ENCODE data around the gene KIF21B.
A peak's percentile ranks its signal among the peaks of the same experiment; 100 is the strongest.

The KIF21B gene

DNA sequence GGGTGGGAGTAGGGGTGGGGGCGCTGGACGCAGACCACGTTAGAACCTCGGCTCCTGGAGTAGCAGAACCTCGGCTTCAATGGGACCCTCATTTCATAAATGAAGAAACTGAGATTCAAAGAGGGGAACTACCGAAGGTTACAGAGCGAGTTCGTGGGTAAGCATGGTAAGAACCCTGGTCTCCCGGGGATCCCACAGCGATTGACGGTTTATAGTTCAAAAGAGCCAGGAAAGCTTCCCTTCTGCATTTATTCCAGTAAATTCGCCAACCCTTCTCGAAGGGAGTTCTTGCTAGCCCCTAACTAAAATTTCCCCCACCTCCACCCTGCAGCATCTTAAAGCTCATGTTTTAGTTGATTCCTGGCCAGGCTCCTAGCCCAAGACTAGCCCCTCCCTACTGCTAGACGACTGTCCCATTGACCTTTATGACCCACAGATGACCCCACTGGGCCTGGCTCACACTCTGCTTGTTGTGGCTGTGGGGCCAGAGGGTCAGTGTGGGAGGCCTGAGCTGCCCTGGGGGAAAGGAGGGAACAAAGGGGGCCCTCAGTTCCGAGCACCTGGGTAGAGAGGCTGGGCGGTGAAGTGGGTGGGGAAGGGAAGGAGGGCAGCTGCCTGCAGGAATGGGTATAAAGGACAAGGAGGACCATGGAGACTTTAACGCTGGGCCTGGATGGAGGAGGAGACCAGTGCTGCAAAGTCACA, 558 bp upstream of the KIF21B start:
- TF ChIP-seq, protein P1, sequence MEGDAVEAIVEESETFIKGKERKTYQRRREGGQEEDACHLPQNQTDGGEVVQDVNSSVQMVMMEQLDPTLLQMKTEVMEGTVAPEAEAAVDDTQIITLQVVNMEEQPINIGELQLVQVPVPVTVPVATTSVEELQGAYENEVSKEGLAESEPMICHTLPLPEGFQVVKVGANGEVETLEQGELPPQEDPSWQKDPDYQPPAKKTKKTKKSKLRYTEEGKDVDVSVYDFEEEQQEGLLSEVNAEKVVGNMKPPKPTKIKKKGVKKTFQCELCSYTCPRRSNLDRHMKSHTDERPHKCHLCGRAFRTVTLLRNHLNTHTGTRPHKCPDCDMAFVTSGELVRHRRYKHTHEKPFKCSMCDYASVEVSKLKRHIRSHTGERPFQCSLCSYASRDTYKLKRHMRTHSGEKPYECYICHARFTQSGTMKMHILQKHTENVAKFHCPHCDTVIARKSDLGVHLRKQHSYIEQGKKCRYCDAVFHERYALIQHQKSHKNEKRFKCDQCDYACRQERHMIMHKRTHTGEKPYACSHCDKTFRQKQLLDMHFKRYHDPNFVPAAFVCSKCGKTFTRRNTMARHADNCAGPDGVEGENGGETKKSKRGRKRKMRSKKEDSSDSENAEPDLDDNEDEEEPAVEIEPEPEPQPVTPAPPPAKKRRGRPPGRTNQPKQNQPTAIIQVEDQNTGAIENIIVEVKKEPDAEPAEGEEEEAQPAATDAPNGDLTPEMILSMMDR (conservative IDR thresholded peaks at IDR 0.05), result no peak
- no peak overlapping the region for H3K27ac ChIP-seq

- TF ChIP-seq, protein P1 (conservative IDR thresholded peaks at IDR 0.05), result no peak
- H3K27ac ChIP-seq, result peak overlapping the region; percentile 18; the same call in 1 of the 2 replicates
Observed at GRCh38 chr1:201022820-201023516, 546 bp downstream of the KIF21B start.

DNA sequence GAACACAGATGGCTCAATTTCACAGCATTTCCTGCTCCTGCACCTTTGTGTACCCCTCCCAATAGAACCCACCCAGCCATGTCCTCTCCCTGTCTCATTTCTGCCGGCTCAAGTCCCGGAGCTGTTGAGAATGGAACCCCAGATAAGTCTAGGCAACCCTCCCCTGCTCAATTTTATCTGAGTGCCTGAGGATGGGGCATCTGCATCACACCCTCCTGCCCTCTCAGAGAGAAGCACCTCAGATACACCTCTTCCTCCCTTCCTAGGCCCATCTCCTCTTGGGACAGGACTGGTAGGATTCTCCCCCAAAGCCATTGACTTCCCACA, 1.1 kb downstream of the KIF21B start:
- H3K27ac ChIP-seq, result no peak overlapping the region
- TF ChIP-seq, protein P1 (conservative IDR thresholded peaks at IDR 0.05), result no peak

DNA sequence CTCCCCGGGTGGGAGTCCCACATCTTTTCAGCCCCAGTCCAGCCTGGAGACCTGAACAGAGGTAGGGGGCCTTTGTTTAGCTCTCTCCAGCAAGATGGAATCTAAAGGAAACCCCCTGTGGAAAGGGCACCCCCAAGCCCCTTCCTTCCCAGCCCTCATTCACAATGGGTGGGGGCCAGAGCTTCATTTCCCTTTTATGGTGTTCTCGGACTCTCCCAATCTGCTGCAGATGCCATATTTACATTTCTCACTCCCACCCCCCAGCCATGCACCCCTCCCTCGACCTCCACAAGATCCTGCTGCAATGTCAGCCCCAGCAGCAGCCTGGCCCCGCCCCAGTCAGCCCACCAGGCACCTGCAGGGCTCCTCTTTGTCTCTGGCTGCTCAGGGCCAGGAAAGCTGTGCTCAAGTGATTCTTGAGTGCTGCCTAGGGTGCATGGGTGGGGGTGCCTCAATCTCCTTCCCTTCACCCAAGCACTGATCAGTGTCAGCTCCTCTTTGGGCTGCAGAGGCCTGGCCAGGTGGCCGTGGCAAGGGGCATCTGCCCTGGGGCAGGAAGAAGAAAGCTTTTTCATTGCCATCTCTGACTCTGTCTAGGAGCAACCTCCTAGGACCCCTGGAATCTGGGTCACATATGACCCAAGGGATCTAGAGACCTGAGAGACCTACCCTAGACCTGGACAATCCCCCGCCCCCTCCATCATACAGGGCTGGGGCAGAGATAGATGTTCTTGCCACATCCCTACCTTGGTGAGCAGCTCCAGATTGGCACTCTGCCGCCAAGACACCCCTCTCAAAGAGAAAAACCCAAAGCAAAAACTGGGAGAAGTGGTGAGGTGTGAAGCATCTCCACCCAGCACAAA, 1.7 kb downstream of the KIF21B start:
- TF ChIP-seq, protein P1 (conservative IDR thresholded peaks at IDR 0.05), result no peak
- H3K27ac ChIP-seq, result no peak overlapping the region

GRCh38 chr1:201020721-201021629, 2.5 kb downstream of the KIF21B start:
- TF ChIP-seq, protein P1 (conservative IDR thresholded peaks at IDR 0.05), result no peak; the same call in 1 of the 2 replicates
- no peak overlapping the region for H3K27ac ChIP-seq

DNA sequence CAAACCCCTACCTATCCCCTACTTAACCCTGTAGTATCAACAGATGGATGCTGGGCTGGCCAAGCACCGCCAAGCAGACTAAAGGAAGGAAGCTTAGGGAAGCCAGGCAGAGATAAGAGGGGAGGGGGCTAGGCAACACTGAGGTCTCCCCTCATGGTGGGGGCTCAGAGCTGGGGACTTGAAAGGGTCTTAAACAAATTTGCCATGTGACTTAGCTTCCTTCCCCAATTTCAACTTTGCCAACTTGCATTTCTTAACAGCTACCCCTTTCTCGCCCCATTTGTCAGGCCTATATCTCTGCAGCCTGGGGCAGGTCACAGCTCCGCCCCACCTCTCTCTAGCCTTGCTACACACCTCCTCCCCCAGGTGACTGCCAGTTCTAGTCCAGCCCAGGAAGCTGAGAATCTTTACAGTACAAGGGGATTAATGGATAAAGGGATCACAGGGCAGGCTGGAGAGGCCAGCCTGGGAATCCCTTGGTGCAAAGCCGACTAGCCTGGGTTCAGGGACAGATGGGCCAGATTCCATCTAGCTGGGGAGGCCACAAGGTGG, 3.4 kb downstream of the KIF21B start:
- H3K27ac ChIP-seq, result no peak overlapping the region
- TF ChIP-seq, protein P1 (conservative IDR thresholded peaks at IDR 0.05), result no peak
